ENCODE results near the gene LMBRD2. TPM values are rescaled to one million over a fixed set of nuclear protein-coding genes. Genes with fewer than 3 reads are reported as not detected.

Gene LMBRD2
- total and polyA plus RNA-seq, 9 of the 15 experiments (the other 6 are each of a cell fraction or from before 2014, with no cell fraction given): 2.1 to 24.2 (median 10.6) TPM

GRCh38 chr5:36151434-36152323, at the start of gene LMBRD2, which contains the start of gene SKP2 (continued):
- TF ChIP-seq ZBTB40 (IDR thresholded peaks at IDR 0.05) (peak; percentile 81), ZBTB40 (CRISPR knock-in tag; IDR thresholded peaks at IDR 0.05) (no peak), POLR2AphosphoS5 (IDR thresholded peaks at IDR 0.05; ENCODE audit: control insufficient read depth, insufficient read depth, low read depth, low read length) (peak; percentile 76), KDM5B (IDR thresholded peaks at IDR 0.05; ENCODE audit: insufficient replicate concordance, low read depth, low read length) (peak; percentile 65), RHOXF2B (CRISPR knock-in tag; conservative IDR thresholded peaks at IDR 0.05) (no peak), ZBTB1 (CRISPR knock-in tag; IDR thresholded peaks at IDR 0.05; ENCODE audit: borderline replicate concordance, low read depth) (peak; percentile 59; the same call in 1 of the 2 replicates), ZBTB7A (IDR thresholded peaks at IDR 0.05; ENCODE audit: borderline replicate concordance, control insufficient read depth, low read depth, low read length) (peak; percentile 9; the same call in 1 of the 2 replicates), MBD2 (IDR thresholded peaks at IDR 0.05; ENCODE audit: borderline replicate concordance, low read depth) (peak; percentile 88), TFAP4 (CRISPR knock-in tag; IDR thresholded peaks at IDR 0.05; ENCODE audit: borderline replicate concordance) (peak; percentile 93), IRF9 (tag; IDR thresholded peaks at IDR 0.05) (no peak), CCNT2 (IDR thresholded peaks at IDR 0.05; ENCODE audit: borderline replicate concordance, extremely low read depth, insufficient read length, low read depth, low read length) (peak; percentile 73), RB1 (IDR thresholded peaks at IDR 0.05; ENCODE audit: low read depth) (peak; percentile 87; the same call in 1 of the 2 replicates), KLF1 (tag; IDR thresholded peaks at IDR 0.05) (peak; percentile 86), TRIM28 (IDR thresholded peaks at IDR 0.05) (peak; percentile 84), BCL6 (CRISPR knock-in tag; IDR thresholded peaks at IDR 0.05) (no peak)
